NCI-H748 treated with DMSO at 0.1 percent for 48 hours (cell line): Measurements from ENCODE around the gene SLC49A3.

Experiments
- DNase-seq: peaks from one replicate; lab custom pipeline; 2025; lab: John Stamatoyannopoulos, UW

Gene SLC49A3

DNA sequence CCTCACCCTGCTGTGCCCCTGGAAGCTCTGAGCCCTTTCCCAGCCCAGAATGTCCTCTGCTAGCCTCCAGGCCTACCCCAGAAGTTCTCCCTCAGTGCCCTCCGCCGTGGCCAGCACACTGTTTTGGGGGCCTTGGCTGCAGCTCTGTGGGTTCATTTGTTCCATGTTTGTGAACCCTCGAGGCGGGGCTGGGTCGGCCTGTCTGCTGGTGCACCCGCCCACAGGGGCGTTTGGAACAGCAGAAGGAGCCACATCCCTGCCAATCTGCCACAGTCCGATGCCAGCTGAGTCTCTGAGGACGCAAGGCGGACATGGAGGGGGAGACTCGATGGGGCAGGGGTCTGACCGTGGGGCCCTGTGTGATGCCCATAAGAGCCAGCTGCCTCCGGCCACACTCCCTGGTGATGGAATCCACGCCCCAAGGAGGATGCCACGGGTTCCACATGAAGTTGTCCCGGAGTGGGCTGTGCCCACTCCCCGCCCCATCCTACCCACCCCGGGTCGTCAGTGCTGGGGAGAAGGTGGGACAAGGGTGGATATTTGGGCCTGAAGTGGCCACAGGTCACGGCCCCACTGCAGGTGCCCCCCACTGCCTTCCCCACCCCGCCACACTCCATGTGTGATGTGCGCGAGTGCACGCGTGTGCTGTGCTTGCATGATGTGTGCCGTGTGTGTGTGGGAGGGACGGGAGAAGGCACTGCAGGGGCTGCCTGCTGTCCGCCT lies 22.0 kb downstream of the SLC49A3 start:
- no peak for DNase-seq

DNA sequence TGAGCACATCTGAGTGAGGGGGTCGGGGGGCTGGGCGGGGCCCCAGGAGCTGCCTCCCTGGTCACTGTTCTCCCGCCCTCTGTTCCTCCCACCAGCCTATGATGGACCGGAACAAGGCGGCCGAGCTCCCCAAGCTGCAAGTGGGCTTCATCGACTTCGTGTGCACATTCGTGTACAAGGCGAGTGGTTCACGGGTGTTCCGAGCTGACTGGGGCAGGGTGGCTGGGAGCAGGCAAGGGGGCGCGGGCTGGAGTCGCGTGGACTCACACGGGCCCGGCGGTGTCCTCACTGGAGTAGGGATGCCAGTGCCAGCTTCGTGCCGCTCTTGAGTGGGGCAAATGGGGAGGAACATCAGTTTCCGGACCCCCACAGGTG lies 22.5 kb downstream of the SLC49A3 start:
- no peak for DNase-seq

DNA sequence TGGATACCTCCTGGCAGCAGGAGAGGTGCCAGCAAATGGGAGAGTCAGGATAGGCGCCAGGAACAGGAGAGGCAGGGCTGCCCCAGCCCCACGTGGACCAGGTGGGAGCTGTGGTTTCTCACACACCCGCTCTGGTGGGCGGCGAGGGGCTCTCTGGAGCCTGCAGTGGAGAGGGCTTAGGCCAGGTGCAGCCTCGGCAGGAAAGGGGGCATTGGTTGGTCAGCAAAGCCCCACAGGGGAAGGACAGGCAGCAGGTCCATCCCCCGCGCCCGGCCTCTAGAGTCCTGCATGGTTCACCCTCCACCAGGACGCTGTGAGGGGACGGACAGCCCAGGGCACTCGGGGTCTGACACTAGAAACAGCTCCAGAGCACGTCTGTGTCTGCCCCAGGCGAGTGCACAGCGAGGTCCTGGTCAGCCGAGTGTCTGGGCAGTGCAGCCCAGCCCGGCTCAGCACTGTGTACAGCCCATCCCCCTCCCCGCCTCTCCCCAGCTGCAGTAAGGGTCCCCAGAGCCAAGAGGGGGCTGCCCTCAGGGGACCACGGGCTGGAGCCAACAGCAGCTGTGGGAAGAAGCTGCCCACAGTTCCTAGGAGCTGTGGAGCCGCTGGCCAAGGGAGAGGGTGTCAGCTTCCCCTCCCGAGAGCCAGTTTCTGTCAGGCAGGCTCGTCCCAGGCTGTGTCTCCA lies 23.1 kb downstream of the SLC49A3 start:
- no peak for DNase-seq

DNA sequence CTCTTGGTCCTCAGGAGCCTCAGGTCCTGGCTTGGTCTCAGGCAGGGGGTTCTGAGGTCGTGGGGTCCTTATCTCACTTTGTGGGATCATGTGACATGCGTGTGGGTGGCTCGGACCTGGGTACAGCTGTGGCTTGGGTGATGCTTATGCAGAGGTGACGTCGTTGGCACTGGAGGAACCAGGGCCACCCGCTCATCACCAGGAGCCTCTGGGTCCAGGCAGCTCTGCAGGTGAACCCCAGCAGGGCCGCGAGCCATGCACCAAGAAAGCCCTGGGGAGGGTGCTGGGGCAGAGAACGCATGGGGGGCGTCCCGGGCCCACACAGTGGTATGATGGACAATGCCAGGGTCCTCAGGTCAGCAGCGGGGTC lies 23.6 kb downstream of the SLC49A3 start:
- DNase-seq: no peak

DNA sequence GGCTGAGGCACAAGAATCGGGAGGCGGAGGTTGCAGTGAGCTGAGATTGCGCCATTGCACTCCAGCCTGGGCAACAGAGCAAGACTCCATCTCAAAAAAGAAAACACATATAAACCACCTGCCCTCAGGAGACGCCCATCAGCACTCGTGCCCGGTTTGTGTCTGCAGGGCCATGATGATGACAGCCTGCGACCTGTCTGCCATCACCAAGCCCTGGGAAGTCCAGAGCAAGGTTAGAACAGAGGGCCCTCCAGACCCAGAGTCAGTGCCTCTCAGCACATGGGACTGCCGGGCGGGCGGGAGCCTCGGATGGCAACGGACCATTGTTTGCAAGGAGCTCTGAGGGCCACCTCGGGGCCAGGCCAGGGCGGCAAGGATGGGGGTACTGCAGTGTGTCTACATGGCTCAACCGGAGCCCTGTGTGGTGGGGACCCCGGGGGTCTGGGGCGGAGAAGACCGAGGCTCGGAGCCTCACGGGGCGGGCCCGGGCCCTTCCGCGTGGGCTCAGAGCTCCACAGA lies 24.2 kb downstream of the SLC49A3 start:
- no peak for DNase-seq

DNA sequence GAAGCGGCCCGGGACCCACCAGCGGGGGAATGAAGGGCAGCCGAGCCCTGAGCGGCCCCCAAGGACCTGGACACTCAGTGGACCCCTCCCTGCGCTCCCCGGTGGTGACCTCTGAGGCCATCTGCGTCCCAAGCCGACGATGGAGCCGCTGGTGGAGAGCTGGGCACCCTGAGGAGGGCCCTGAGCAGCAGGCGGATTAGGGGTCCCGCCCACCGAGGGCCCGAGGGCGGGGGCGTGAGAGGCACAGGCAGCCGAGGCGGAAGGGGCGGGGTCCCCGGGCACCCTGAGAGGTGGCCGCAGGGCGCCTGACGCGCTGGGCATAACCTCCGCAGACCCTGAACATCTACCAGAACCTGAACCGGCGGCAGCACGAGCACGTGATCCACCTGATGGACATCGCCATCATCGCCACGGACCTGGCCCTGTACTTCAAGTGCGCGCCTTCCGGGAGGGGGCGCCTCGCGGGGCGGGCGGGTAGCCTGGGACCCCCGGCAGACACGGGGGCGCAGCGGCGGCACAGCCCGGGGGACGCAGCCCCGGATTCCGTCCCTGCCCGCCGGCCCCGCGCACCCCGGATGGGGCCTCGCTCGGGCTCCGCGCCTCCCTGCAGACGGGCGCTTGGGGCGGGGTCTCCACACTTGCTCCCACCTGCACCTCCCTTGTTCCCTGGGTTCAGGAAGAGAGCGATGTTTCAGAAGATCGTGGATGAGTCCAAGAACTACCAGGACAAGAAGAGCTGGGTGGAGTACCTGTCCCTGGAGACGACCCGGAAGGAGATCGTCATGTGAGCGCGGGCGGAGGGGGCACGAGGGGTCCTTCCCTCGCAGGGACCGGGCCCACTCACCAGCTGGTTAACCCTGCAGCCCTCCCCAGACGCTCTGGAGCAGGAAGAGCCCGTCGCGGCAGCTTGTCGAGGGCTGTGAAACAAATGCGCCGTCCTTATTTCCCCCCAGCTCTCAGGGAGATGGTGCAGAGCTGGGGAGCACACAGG lies 25.2 kb downstream of the SLC49A3 start:
- no peak for DNase-seq

DNA sequence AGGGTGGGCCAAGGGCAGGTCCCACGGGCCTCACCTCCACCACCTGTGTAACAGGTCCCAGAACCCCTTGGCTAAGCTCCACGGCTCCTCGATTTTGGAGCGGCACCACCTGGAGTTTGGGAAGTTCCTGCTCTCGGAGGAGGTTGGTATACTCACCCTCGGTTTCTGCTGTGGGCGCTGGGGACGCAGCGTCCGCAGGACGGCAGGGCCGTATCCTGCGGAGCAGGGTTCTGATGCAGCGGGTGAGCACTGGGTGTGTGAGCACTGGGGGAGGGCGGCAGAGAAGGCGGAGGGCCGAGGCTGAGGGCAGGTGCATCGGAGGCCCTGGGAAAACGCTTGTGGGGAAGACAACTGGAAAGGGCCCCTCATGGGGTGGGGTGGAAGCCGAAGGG lies 25.9 kb downstream of the SLC49A3 start:
- DNase-seq: no peak

DNA sequence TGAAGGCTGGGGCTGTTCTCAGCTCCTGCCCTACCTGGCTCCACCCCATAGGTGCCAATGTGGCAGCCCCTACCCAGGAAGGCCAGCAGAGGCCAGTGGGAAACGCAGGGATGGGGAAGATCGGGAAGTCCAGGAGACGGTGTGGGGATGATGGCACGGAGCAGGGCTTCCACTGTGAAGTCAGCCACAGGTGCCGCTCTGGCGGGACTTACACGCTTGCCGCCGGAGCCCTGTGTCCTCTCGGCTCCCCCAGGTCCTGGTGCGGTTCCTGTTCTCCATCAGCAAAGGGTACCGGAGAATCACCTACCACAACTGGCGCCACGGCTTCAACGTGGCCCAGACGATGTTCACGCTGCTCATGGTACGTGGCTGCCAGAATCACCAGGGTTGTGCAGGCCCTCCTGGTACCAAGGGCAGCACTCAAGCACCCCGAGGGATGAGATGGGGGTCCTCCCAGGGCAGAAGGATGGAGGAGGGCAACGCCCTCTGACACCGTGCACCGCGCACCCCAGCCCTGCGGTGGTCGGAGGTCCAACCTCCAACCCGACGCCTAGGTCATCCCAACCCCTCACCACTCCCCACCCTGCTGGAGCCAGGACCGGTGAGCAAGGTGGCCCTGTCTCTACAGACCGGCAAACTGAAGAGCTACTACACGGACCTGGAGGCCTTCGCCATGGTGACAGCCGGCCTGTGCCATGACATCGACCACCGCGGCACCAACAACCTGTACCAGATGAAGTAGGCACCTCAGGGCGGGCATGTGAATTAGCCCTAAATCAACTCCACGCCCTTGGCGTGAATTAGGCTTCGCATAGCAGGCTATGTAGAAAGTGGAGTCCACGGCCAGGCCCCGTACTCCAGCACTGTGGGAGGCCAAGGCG lies 26.8 kb downstream of the SLC49A3 start:
- no peak for DNase-seq

DNA sequence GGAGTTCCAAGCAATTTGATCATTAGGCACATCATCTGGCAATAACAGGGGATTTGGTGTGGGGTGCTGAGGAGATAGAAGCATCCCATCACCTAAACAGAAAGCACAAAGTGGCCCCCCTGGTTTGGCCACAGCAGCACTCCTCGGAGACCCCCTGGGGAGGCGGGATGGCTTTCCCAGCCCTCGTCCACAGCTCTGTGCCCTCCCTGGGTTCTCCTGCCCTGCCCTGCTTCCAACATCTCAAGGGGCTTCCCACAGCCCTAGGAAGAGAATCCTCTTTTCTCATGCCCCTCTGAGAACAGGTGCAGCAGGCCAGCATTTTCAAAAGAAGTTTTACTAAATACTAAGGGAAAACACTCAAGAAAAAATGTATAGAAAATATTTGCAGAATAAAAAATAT lies 27.7 kb downstream of the SLC49A3 start:
- no peak for DNase-seq

DNA sequence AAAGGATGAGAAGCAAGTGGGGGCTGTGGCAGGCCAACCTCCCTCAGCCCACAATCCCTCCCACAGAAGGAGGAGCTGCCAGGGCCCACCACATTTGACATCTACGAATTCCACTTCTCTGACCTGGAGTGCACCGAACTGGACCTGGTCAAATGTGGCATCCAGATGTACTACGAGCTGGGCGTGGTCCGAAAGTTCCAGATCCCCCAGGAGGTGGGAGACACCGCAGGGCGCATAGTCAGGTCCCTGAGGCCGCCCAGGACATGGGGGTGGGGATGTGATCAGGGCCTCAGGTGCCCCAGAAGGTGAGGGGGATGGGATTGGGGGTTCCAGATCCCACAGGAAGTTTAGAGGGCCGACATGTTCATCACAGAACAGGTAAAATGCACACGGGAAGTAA lies 28.6 kb downstream of the SLC49A3 start:
- DNase-seq: no peak

DNA sequence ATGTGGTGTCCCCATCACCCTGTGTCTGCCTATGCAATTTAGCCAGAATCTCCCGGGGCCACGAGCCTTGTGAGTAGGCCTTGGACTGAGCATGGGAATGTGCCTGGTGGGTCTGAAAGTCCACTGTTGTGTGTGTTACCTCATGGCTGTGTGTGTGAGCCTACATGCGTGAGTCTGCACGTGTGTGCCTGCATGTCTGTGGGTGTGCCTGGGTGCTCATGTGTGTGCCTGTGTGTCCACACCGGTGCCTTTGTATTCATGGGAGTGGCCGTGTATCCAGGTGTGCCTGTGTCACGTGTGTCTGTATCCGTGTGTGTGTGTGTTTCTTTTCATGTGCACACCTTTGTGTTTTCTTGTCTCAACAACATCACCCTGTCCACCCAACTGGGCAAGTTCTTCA lies 29.1 kb downstream of the SLC49A3 start:
- no peak for DNase-seq

DNA sequence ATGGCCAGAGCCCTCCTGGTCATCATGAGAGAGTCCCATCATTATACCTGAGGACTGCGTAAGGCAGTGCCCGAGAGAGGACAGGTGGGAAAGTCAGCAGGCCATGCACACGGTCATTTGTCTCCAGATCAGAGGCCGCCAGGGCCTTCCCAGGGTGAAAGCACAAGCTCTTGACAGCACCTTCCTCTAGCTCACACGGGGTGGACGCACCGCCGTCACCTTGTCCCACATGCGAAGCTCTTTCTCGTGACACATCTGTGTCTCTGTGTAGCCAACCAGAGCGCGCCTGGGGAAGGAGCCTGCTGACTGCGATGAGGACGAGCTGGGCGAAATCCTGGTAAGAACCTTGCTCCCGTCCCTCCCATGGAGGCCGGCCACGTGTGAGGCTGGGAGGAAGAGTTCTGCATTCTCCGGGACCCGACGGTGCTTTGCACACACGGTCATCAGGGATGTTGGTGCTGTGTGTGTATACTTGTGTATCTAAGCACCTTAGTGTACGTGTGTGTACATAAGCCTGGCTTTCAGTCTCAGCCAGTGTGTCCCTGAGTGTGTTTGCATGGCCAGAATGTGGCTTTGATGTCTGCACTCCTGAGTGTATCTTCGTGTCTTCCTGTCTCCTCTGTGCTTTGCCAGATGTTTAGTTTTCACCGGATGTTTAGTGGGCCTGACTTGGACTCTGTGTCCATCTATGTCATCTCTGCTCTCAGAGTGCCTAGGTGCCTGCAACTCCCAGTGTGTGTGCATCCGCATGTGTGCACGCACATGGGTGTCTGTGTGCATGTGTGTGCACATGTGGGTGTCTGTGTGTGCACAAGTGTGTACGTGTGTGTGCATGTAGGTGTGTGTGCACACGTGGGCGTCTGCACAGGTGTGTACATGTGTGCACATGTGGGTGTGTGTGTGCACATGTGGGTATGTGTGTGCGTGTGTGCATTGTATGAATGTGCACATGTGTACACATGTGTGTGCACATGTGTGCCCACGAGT lies 30.0 kb downstream of the SLC49A3 start:
- DNase-seq: no peak

DNA sequence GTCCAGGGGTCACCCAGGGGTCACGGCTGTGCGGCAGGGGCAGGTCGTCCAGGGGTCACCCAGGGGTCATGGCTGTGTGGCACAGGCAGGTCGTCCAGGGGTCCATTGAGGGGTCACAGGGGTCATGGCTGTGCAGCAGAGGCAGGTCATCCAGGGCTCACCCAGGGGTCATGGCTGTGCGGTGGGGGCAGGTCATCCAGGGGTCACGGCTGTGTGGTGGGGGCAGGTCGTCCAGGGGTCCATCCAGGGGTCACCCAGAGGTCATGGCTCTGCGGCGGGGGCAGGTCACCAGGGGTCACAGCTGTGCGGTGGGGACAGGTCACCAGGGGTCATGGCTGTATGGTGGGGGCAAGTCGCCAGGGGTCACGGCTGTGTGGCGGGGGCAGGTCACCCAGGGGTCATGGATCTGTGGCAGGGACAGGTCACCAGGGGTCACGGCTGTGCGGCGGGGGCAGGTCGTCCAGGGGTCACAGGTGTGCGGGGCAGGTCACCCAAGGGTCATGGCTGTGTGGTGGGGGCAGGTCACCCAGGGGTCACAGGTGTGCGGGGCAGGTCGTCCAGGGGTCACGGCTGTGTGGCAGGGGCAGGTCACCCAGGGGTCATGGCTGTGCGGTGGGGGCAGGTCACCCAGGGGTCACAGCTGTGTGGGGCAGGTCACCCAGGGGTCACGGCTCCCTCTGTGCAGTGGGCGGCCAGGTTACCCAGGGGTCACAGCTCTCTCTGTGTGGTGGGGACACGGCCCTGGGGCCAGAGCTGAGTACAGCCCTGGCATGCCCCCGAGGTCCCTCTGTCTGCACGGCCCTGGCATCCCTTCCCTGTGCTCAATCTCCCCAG lies 30.9 kb downstream of the SLC49A3 start:
- DNase-seq: no peak

DNA sequence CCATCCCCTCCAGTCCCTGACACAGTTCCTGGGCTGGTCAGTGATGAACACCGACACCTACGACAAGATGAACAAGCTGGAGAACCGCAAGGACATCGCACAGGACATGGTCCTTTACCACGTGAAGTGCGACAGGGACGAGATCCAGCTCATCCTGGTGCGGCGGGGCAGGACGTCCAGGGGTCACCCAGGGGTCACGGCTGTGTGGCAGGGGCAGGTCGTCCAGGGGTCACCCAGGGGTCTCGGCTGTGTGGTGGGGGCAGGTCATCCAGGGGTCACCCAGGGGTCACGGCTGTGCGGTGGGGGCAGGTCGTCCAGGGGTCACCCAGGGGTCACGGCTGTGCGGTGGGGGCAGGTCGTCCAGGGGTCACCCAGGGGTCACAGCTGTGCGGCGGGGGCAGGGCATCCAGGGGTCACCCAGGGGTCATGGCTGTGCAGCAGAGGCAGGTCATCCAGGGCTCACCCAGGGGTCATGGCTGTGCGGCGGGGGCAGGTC lies 31.6 kb downstream of the SLC49A3 start:
- DNase-seq: no peak

DNA sequence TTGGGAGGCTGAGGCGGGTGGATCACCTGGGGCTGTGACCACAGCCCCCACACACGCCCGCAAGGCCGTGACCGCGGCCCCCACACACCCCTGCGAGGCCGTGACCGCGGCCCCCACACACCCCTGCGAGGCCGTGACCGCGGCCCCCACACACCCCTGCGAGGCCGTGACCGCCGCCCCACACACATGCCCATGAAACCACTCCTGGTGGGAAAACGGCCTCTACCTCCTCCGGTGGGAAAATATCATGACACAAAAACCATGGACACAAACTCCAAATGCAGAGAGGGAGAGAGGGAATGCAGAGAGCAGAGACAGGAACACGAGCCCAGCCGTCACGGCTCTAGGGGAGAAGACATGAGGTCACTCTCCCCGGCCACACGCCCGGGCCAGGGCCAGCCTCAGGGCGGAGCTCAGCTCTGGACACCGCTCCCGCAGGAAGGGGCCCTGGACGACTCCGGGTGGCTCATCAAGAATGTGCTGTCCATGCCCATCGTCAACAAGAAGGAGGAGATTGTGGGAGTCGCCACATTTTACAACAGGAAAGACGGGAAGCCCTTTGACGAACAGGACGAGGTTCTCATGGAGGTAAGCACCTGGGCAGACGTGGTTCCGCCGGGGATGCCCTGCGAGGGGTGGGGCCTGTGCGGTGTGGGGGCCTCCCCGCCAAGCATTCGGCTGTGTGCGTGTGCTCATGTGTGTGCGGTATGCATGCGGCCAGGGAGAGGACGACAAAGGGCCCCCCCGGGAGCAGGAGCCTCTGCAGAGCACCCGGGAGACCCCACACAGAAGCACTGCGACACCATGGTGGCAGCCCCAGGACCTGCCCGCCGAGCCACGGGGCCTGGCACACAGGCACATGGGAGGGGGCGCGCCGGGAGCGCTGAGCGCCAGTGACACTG lies 32.3 kb downstream of the SLC49A3 start:
- no peak for DNase-seq

DNA sequence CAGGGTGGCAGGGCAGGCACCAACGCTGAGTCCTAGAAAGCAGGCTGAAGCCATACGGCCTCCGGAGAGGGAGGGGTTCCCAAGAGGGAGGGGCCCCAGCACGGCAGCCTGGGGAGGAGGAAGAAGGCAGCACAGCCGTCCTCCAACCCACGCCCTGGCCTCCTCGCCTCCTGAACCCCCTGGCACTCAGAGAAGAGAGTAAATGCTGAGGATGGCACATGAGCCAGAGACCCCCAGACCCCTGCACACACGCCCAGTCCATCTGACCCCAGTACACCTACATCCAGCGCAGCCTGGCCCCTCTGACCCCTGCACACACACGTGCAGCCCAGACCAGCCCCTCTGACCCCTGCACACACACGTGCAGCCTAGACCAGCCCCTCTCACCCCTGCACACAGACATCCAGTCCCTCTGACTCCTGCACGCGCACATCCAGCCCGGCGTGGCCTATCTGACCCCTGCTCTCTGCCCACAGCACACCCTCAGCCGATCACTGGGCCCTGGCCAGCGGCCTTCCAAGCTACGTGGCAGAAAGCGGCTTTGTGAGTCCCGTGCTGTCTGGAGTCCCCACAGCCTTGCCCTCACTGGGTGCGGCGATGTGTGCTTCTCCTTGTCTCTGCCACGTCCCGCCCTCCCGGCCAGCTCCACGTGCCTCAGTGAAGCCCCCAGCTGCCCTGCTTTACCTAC lies 33.3 kb downstream of the SLC49A3 start:
- no peak for DNase-seq

DNA sequence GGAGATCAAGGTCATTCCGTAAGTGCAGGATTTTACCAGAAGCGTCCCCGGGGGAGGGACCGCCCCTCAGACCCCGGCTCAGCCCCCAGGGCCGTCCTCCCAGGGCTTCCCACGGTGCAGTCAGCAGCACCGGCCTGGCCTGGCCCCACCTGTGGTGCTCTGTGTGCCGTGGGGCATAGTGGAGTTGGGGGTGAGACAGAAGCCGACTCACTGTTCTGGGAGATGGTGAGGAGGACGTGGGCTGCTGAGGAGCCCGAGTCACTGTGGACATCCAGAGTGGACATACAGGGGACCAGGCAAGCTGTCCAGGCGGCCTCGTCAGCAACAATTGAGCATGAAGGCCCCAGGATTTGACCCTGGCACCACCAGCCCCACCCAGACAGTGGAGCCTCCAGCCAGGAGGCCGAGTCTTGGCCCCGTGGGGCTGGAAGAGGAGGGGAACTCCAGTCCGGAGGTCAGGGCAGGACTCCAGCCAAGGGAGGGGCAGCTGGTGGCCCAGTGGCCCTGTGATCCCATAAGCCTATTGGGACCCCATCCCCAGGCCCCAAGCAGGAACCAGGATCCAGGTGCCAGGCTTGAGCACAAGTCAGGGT lies 34.0 kb downstream of the SLC49A3 start:
- DNase-seq: no peak
